AG04450 (cell line): ENCODE results near the gene DNAJB4. TPM values are rescaled to one million over a fixed set of nuclear protein-coding genes. Genes with fewer than 3 reads are reported as not detected.
A peak's percentile ranks its signal among the peaks of the same experiment; 100 is the strongest.

Experiments
- CTCF ChIA-PET: fragments of 300-600, 350-600 bp; formaldehyde crosslinking; extraction: SDS; loops from one replicate; lab custom pipeline; 2022; ENCODE audit warnings: antibody characterized with exemption, inconsistent platforms; lab: Charles Lee
- POLR2A ChIA-PET: fragments of 350-600 bp; formaldehyde crosslinking; extraction: SDS; loops from one replicate; lab custom pipeline; 2021; ENCODE audit warnings: antibody characterized with exemption, inconsistent platforms; lab: Yijun Ruan, JAX
- DNase-seq: peaks from one replicate; pipeline ENCODE4 v3.0.0-alpha.2; 2011; ENCODE audit warnings: low read depth, low spot score
- H3K27ac ChIP-seq: one replicate; pipeline ENCODE4 v1.5.1; 2012; ENCODE audit warnings: low read depth, low read length, control low read depth
- H3K27me3 ChIP-seq: one replicate; pipeline ENCODE4 v1.6.0; 2012; ENCODE audit warnings: low read length; ENCODE audit not compliant: control insufficient read depth, insufficient read depth
- H3K4me3 ChIP-seq: 2 replicates; pipeline ENCODE4 v1.5.1; 2011; ENCODE audit warnings: mild to moderate bottlenecking, low read depth, low read length, control low read depth
- H3K9me3 ChIP-seq: 2 replicates; pipeline ENCODE4 v1.5.1; 2012; ENCODE audit warnings: low read length; ENCODE audit not compliant: control insufficient read depth, insufficient read depth
- polyA minus RNA-seq: library from RNA; depleted of rRNA, polyadenylated mRNA; stranded (reverse); fragments of >200 nt; gene quantifications from 2 replicates; pipeline ENCODE4 v1.2.3, GENCODE V29; 2011; rRNA and poly(A)+ RNA removed
- polyA plus RNA-seq: library from polyadenylated mRNA; depleted of rRNA; stranded (reverse); fragments of >200 nt; gene quantifications from 2 replicates; pipeline ENCODE4 v1.2.3, GENCODE V29; 2011; rRNA removed
- TF ChIP-seq, protein P1 (sequence below): IDR thresholded peaks from 2 replicates; pipeline ENCODE4 v1.5.1; 2011; ENCODE audit warnings: low read depth, low read length, control low read depth, inconsistent platforms

The DNAJB4 gene
- polyA plus RNA-seq = 35.1 and 51.6 TPM in 2 replicates
- polyA minus RNA-seq = 33.2 and 53.6 TPM in 2 replicates

DNA sequence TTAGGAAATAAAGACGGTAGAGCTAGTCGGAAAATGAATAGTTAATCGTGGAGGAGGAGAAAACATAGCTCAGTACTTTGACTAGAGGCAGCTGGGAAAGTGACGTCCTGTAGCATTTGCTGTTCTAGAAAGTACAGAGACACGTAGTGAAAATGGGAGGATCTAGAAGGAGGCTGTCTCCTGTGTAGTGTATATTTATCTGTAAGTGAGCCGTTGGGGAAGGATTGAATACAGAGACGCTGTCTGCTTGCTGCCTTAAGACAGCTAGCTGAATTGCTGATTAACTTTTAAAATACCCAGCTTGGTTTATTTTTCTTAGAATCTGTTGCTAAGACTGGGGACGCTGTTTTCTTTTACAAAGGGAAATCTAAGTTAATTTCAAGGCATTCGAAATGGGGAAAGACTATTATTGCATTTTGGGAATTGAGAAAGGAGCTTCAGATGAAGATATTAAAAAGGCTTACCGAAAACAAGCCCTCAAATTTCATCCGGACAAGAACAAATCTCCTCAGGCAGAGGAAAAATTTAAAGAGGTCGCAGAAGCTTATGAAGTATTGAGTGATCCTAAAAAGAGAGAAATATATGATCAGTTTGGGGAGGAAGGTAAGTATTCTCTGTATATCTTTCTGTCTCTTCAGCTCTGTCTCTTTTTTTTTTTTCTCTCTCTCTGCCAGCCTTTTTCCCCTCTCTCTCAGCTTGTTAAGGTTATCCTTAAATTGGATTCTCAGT is at the start of gene DNAJB4:
DNAJB4 (plus strand) TSS at position 221 of the 729 bp plus-strand sequence; CDS start at position 393, 172 bp downstream.
- Histone ChIP-seq H3K27ac (peak within 1 kb of the TSS; percentile 53), H3K27me3 (no peaks in the 10 kb centered on the region), H3K4me3 (peak within 1 kb of the TSS; percentile 74), H3K9me3 (no peaks in the 10 kb centered on the region)
- POLR2A ChIA-PET = interaction anchor here (0.6 to 4.6 kb wide), 18 partner anchors 10 to 322 kb away, joined by 3 to 105 read pairs (median 4); partner anchors contain the start of genes FUBP1 and NEXN
- peak; percentile 96 for DNase-seq
- CTCF ChIA-PET = interaction anchor here (0.8 to 3.6 kb wide), 6 partner anchors 24 to 109 kb away, joined by 3 to 40 read pairs (median 4); partner anchors contain the start of gene FUBP1
- TF ChIP-seq, protein P1, sequence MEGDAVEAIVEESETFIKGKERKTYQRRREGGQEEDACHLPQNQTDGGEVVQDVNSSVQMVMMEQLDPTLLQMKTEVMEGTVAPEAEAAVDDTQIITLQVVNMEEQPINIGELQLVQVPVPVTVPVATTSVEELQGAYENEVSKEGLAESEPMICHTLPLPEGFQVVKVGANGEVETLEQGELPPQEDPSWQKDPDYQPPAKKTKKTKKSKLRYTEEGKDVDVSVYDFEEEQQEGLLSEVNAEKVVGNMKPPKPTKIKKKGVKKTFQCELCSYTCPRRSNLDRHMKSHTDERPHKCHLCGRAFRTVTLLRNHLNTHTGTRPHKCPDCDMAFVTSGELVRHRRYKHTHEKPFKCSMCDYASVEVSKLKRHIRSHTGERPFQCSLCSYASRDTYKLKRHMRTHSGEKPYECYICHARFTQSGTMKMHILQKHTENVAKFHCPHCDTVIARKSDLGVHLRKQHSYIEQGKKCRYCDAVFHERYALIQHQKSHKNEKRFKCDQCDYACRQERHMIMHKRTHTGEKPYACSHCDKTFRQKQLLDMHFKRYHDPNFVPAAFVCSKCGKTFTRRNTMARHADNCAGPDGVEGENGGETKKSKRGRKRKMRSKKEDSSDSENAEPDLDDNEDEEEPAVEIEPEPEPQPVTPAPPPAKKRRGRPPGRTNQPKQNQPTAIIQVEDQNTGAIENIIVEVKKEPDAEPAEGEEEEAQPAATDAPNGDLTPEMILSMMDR = no peak

DNA sequence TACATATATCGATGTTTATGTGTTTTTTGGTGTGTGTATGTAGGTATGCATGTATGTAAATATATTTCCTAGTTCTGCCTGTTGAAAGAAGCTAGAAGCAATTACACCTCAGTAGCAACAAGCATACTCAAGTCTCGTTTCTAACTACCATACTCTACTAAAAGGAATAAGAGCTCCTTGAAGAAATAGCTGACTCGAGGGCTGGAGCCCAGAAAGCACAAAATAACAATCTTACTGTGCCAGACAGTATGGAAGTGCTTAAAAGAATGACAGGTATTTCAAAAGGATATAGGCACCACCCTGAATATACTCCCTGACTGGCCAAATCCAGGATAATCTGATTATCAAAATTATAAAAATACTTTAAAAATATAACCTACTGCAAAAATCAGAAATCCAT is 49.0 kb upstream of the DNAJB4 start:
- no peak overlapping the region for H3K27ac ChIP-seq
- no peak overlapping the region for H3K4me3 ChIP-seq
- ChIA-PET CTCF (interaction anchor here (1.0 to 2.0 kb wide), 3 partner anchors 9 to 159 kb away, joined by 3 to 5 read pairs (median 4); partner anchors contain the start of gene FUBP1), POLR2A (no interaction called here)
- TF ChIP-seq, protein P1 = no peak
- DNase-seq = no peak
- no peaks in the 10 kb centered on the region for H3K27me3 ChIP-seq
- H3K9me3 ChIP-seq = no peaks in the 10 kb centered on the region

- no peak overlapping the region for H3K4me3 ChIP-seq
- H3K27me3 ChIP-seq = no peaks in the 10 kb centered on the region
- DNase-seq = no peak
- TF ChIP-seq, protein P1 = no peak
- H3K27ac ChIP-seq = no peak overlapping the region
- CTCF ChIA-PET = interaction anchor here (0.6 to 2.0 kb wide), 3 partner anchors 22 to 808 kb away, joined by 3 to 5 read pairs (median 4); partner anchors contain the start of gene FUBP1
- H3K9me3 ChIP-seq = no peaks in the 10 kb centered on the region
- POLR2A ChIA-PET = no interaction called here
Observed at GRCh38 chr1:77956464-77956863, 48.3 kb upstream of the DNAJB4 start.

- no peak overlapping the region for H3K4me3 ChIP-seq
- TF ChIP-seq, protein P1 = no peak
- H3K27ac ChIP-seq = no peak overlapping the region
- H3K9me3 ChIP-seq = no peaks in the 10 kb centered on the region
- H3K27me3 ChIP-seq = no peaks in the 10 kb centered on the region
- POLR2A ChIA-PET = no interaction called here
- DNase-seq = no peak
- CTCF ChIA-PET = no interaction called here
Observed at GRCh38 chr1:77958391-77958790, 46.3 kb upstream of the DNAJB4 start.

DNA sequence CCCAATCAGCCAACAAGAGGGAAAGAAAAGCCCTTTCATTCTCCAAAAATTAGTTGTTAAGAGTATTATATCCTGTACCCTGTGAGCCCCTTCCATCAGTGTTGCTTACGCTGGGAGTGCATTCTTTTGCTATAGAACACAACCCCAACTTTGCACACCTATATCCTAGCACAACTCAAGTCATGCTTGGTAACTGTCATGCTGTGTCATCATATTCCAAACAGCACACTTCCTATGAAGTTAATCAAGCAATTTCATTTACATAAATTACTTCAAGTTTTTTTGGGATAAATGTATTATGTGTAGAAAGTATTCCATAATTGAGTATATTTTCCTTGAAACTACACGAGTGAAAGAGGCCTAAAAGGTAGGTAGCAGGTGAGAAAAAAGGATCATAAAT is 45.9 kb upstream of the DNAJB4 start:
- TF ChIP-seq, protein P1 = no peak
- no peaks in the 10 kb centered on the region for H3K9me3 ChIP-seq
- no peak overlapping the region for H3K4me3 ChIP-seq
- no peak overlapping the region for H3K27ac ChIP-seq
- no peak for DNase-seq
- POLR2A ChIA-PET = no interaction called here
- H3K27me3 ChIP-seq = no peaks in the 10 kb centered on the region
- CTCF ChIA-PET = no interaction called here
